GM18870 (cell line): ENCODE measurements around the gene KRTAP20-1.

Source experiments
- ATAC-seq: cut with Tn5 transposase; IDR thresholded peaks from one replicate; pipeline ENCODE4 v1.9.1; 2021; ENCODE audit warnings: moderate library complexity; ENCODE audit not compliant: unreplicated experiment

The KRTAP20-1 gene

DNA sequence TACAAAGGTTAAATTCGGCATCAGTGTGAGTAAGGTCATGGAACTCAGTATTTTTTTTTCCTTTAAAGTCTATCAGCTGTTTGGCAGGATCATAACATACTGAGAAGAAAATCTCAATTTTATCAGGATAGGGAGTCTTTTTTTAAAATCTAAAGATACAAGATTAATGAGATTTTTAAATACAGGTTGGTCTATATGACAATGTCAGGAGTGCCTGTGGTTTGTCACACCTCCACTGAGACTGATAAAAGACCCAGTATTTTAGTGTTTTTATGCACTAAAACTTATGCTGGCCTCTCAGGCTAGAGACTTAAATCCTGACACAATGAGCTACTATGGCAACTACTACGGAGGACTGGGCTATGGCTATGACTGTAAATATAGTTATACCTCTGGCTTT lies 26.3 kb downstream of the KRTAP20-1 start, which contains the start of gene KRTAP20-3:
Gene KRTAP20-3, plus strand, starts transcription at position 301 of the 400 bp plus-strand sequence.
- no peak for ATAC-seq

DNA sequence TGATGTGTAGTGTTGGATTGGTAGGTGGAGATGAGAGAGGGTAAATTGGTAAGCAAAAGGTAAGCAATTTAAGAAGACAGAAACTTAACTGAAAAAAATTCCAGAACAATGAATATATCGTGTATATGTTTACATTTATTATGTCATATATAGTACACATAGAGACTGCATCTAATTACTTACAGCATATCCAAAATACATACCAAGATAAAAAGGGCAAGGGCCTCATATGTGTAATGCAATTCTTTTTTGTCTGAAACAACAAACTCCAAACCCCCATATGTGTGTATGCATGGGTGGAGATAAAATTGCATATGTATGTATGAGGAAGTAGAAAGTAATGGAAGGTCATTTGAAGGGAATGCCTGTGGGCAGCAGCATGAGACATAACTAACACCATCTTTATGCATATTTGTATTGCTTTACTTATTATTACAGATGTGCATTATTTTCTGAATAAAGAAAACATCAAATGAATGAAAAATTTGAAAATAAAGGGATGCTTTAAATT lies 30.7 kb downstream of the KRTAP20-1 start:
- ATAC-seq, result no peak

DNA sequence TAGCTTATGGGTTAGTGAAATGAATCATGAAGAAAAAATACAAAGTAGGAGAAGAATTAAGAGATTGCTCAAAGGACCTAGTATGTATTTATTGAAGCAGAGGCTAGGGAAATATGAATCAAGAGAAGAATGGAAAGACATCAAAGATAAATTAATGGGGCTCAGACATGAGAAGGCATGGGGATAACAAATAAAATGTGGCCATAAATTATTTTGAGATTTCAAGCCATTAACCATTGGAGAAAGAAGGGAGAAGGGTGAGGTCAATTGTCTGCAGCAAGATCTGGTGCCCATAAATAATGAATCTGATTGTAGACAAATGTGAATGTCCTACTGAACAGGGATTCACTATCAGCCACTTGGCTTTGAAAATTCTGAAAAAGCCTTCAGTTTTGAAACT lies 36.7 kb downstream of the KRTAP20-1 start:
- no peak for ATAC-seq
